Measurements from ENCODE around the gene CD1C. TPM values are rescaled to one million over a fixed set of nuclear protein-coding genes. Genes with fewer than 3 reads are reported as not detected.

The CD1C gene
- total and polyA plus RNA-seq, 2 donors (not counting 1 experiment from before 2014, with no cell fraction given): 7.4 to 96.8 TPM

- peak overlapping the region; percentile 48 for H2AFZ ChIP-seq (ENCODE audit: insufficient read depth, low read depth, low read length, poor library complexity, severe bottlenecking)
- peaks cover 48 to 61% of the 10 kb centered on the region in 2 donors for H3K4me1 ChIP-seq (ENCODE audit: control insufficient read depth in 2 of 2, insufficient read depth in 2 of 2, low read length in 2 of 2)
- Mint-ChIP-seq H3K9me3 (ENCODE audit: insufficient read depth) (no peaks in the 10 kb centered on the region), H3K4me3 (no peak overlapping the region), H3K27me3 (no peaks in the 10 kb centered on the region), H3K4me1 (peaks cover 29% of the 10 kb centered on the region), H3K27ac (no peak overlapping the region)
- POLR2A ChIA-PET: interaction anchor here (1.1 to 1.4 kb wide), 2 partner anchors 44 to 127 kb away, joined by 3 to 6 read pairs; no protein-coding TSS in a partner anchor
- ATAC-seq (ENCODE audit: low read depth) (no peak), DNase-seq (no peak)
- peak overlapping the region; percentile 29 for H3K4me2 ChIP-seq (replicated peaks; ENCODE audit: low read depth, low read length, poor library complexity, severe bottlenecking)
- no peaks in the 10 kb centered on the region for H3K36me3 ChIP-seq (replicated peaks in 1 of 2; ENCODE audit: control extremely low read depth in 1 of 2, control insufficient read depth in 1 of 2, extremely low read depth in 1 of 2, insufficient read depth in 2 of 2, low read length in 1 of 2)
- no peaks in the 10 kb centered on the region for H4K20me1 ChIP-seq (ENCODE audit: control insufficient read depth, insufficient read depth, low read length, poor library complexity, severe bottlenecking)
- H3K4me3 ChIP-seq (ENCODE audit: control extremely low read depth in 1 of 5, extremely low read depth in 1 of 5, insufficient read depth in 1 of 5, low read depth in 2 of 5, low read length in 4 of 5): no peak overlapping the region
- CTCF ChIA-PET: interaction anchor here (0.6 to 14.2 kb wide), 45 partner anchors 9 to 741 kb away, joined by 3 to 280 read pairs (median 6); partner anchors contain the start of genes CD1C and CD1D
- TF ChIP-seq, protein P1, sequence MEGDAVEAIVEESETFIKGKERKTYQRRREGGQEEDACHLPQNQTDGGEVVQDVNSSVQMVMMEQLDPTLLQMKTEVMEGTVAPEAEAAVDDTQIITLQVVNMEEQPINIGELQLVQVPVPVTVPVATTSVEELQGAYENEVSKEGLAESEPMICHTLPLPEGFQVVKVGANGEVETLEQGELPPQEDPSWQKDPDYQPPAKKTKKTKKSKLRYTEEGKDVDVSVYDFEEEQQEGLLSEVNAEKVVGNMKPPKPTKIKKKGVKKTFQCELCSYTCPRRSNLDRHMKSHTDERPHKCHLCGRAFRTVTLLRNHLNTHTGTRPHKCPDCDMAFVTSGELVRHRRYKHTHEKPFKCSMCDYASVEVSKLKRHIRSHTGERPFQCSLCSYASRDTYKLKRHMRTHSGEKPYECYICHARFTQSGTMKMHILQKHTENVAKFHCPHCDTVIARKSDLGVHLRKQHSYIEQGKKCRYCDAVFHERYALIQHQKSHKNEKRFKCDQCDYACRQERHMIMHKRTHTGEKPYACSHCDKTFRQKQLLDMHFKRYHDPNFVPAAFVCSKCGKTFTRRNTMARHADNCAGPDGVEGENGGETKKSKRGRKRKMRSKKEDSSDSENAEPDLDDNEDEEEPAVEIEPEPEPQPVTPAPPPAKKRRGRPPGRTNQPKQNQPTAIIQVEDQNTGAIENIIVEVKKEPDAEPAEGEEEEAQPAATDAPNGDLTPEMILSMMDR (IDR thresholded peaks at IDR 0.05): no peak
- TF ChIP-seq EZH2 (IDR thresholded peaks at IDR 0.05; ENCODE audit: borderline replicate concordance, insufficient read depth, low read depth, low read length, poor library complexity, severe bottlenecking): no peak
- H3K9ac ChIP-seq (ENCODE audit: low read length): no peak overlapping the region
- 96% methylated on average over 10 of the region's 11 CpGs for WGBS (ENCODE audit: insufficient coverage)
- H3K79me2 ChIP-seq (ENCODE audit: control insufficient read depth, insufficient read depth, low read length): no peaks in the 10 kb centered on the region
- H3K27me3 ChIP-seq (replicated peaks in 1 of 4; ENCODE audit: control extremely low read depth in 1 of 4, control insufficient read depth in 3 of 4, insufficient read depth in 4 of 4, low read length in 3 of 4): no peaks in the 10 kb centered on the region
- H3K9me3 ChIP-seq (ENCODE audit: control extremely low read depth in 1 of 3, control insufficient read depth in 2 of 3, insufficient read depth in 1 of 3, low read length in 2 of 3): peaks cover 0 to 2% (median under 1%) of the 10 kb centered on the region in 3 donors
- intact Hi-C loops (cut with micrococcal nuclease): no loop called here
- no peak overlapping the region for H3K27ac ChIP-seq (ENCODE audit: low read length in 2 of 2)
These were observed 40.8 kb downstream of the CD1C start for GRCh38 chr1:158330391-158331105.

- Histone ChIP-seq H3K4me2 (replicated peaks; ENCODE audit: low read depth, low read length, poor library complexity, severe bottlenecking) (no peak overlapping the region), H3K9me3 (ENCODE audit: control extremely low read depth in 1 of 3, control insufficient read depth in 2 of 3, insufficient read depth in 1 of 3, low read length in 2 of 3) (peaks cover 0 to 5% (median 2%) of the 10 kb centered on the region in 3 donors), H3K27me3 (replicated peaks in 1 of 4; ENCODE audit: control extremely low read depth in 1 of 4, control insufficient read depth in 3 of 4, insufficient read depth in 4 of 4, low read length in 3 of 4) (no peaks in the 10 kb centered on the region), H3K36me3 (replicated peaks in 1 of 2; ENCODE audit: control extremely low read depth in 1 of 2, control insufficient read depth in 1 of 2, extremely low read depth in 1 of 2, insufficient read depth in 2 of 2, low read length in 1 of 2) (no peaks in the 10 kb centered on the region), H3K9ac (ENCODE audit: low read length) (no peak overlapping the region), H2AFZ (ENCODE audit: insufficient read depth, low read depth, low read length, poor library complexity, severe bottlenecking) (peak overlapping the region; percentile 21), H3K27ac (ENCODE audit: low read length in 2 of 2) (no peak overlapping the region), H3K4me3 (ENCODE audit: control extremely low read depth in 1 of 5, extremely low read depth in 1 of 5, insufficient read depth in 1 of 5, low read depth in 2 of 5, low read length in 4 of 5) (no peak overlapping the region), H3K4me1 (ENCODE audit: control insufficient read depth in 2 of 2, insufficient read depth in 2 of 2, low read length in 2 of 2) (peaks cover 53 to 63% of the 10 kb centered on the region in 2 donors), H4K20me1 (ENCODE audit: control insufficient read depth, insufficient read depth, low read length, poor library complexity, severe bottlenecking) (no peaks in the 10 kb centered on the region), H3K79me2 (ENCODE audit: control insufficient read depth, insufficient read depth, low read length) (no peaks in the 10 kb centered on the region)
- intact Hi-C loops (cut with micrococcal nuclease): no loop called here
- ChIA-PET POLR2A (no interaction called here), CTCF (interaction anchor here (0.7 to 14.2 kb wide), 8 partner anchors 10 to 210 kb away, joined by 3 to 280 read pairs (median 8); no protein-coding TSS in a partner anchor)
- Mint-ChIP-seq H3K4me3 (no peak overlapping the region), H3K27ac (no peak overlapping the region), H3K9me3 (ENCODE audit: insufficient read depth) (no peaks in the 10 kb centered on the region), H3K27me3 (no peaks in the 10 kb centered on the region), H3K4me1 (peaks cover 32% of the 10 kb centered on the region)
- DNase-seq (no peak), ATAC-seq (ENCODE audit: low read depth) (no peak)
- TF ChIP-seq, protein P1 (IDR thresholded peaks at IDR 0.05): no peak
- no peak for TF ChIP-seq EZH2 (IDR thresholded peaks at IDR 0.05; ENCODE audit: borderline replicate concordance, insufficient read depth, low read depth, low read length, poor library complexity, severe bottlenecking)
- WGBS (ENCODE audit: insufficient coverage): 100% methylated on average over 1 of the region's 1 CpG
These were observed 41.3 kb downstream of the CD1C start for GRCh38 chr1:158331106-158331425.
